GM12801 (cell line): ENCODE measurements around the gene LRCH2.

Source experiments
- CTCF ChIP-seq: IDR thresholded peaks from one replicate; pipeline ENCODE4 v1.5.1; 2011; ENCODE audit warnings: control low read depth; ENCODE audit not compliant: insufficient read length; ENCODE audit errors: extremely low read depth

The LRCH2 gene

DNA sequence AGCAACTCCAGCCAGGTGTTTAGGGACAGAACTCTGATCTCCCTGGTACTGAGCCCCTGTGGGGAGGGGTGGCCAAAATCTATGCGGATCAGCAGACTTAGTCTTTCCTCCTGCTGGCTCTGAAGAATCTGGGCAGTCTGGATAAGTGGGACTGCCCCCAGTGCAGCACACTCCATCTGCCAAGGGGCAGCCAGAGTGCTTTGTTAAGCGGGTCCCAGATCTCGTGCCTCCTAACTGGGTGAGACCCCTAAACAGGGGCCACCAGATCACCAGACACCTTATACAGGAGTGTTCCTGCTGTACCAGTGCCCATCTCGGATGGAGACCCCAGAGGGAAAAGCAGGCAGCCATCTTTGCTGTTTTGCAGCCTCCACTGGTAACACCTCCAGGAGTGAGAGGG is 135.0 kb downstream of the LRCH2 start:
- no peak for TF ChIP-seq CTCF

GRCh38 chrX:115093191-115093590 is 140.7 kb downstream of the LRCH2 start:
- no peak for TF ChIP-seq CTCF

- TF ChIP-seq CTCF, result no peak
Measured at GRCh38 chrX:115089419-115089818, 144.5 kb downstream of the LRCH2 start.

DNA sequence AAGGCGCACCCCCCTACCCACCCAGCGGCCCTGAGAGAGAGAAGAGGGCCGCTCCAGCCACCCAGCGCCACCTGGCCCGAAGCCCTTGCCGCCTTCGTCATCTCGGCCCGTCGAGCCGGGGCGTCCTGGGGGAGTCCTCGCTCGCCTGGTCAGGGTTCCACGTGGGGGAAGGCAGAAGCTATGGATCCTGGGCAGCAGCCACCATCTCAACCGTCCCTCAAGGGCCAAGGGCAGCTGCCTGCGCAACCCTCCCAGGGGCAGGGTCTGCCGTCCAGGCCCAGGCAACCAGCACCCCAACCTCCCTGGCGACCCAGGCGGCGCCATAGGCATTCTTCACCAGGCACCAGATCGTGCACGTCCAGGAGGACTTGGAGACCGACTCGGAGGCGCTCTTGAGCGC is 165.0 kb downstream of the LRCH2 start:
- TF ChIP-seq CTCF, result no peak

DNA sequence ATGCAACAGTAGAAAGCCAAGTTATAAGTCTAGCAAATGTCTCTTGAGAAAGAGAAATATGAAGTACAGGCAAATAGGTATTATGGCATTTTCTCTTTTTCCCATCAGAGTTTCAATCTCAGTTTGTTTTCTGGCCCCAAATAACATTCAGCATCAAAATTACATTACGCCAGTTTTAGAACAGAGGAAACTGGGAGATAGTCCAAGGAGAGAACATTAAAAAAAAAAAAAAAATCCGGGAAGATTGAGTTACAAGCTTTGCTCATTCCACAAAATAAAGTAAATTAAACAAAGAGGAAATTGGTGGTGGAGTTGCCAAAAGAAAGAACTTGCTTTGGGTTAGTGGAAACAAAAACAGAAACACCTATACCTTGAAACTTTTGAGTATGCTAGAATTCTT is 166.1 kb downstream of the LRCH2 start:
- TF ChIP-seq CTCF, result no peak

GRCh38 chrX:115065304-115065703 is 168.6 kb downstream of the LRCH2 start:
- TF ChIP-seq CTCF, result no peak
